Spleen (tissue), 11 donors: ENCODE data around the gene CCDC170. TPM values are rescaled to one million over a fixed set of nuclear protein-coding genes. Genes with fewer than 3 reads are reported as not detected.

Experiments
- DNase-seq: peaks from one replicate; pipeline ENCODE4 v3.0.0-alpha.2; 2020
- H3K27ac ChIP-seq, 8 donors: fragments of 200-600 bp; sonication (generic) in 7 of 8; 1 replicate in 4 of 8; 2 replicates in 4 of 8; pipeline versions ENCODE4 v1.5.0 to v1.8.0; 2016 to 2021; ENCODE audit warnings: inconsistent platforms in 4 of 8, mild to moderate bottlenecking in 4 of 8, moderate library complexity in 1 of 8
- H3K27me3 ChIP-seq, 7 donors: fragments of 200-600 bp; sonication (generic) in 6 of 7; replicated peaks in 1 of 7; 1 replicate in 4 of 7; 2 replicates in 3 of 7; pipeline versions ENCODE4 v1.5.0 to v1.8.0; 2016 to 2021; ENCODE audit warnings: inconsistent platforms in 3 of 7, mild to moderate bottlenecking in 1 of 7
- H3K36me3 ChIP-seq, 6 donors: fragments of 200-600 bp; sonication (generic) in 5 of 6; 1 replicate in 4 of 6; 2 replicates in 2 of 6; pipeline versions ENCODE4 v1.5.0 to v1.8.0; 2016 to 2021; ENCODE audit warnings: inconsistent platforms in 2 of 6
- H3K4me1 ChIP-seq, 6 donors: fragments of 200-600 bp; sonication (generic) in 5 of 6; 1 replicate in 3 of 6; 2 replicates in 3 of 6; pipeline versions ENCODE4 v1.5.0 to v1.8.0; 2016 to 2021; ENCODE audit warnings: inconsistent platforms in 3 of 6
- H3K4me3 ChIP-seq, 8 donors: fragments of 200-600 bp; sonication (generic) in 7 of 8; 1 replicate in 4 of 8; 2 replicates in 4 of 8; pipeline versions ENCODE4 v1.5.0 to v1.8.0; 2016 to 2021; ENCODE audit warnings: inconsistent platforms in 4 of 8, mild to moderate bottlenecking in 4 of 8, moderate library complexity in 2 of 8
- H3K9me3 ChIP-seq, 8 donors: fragments of 200-600 bp; sonication (generic) in 7 of 8; 1 replicate in 4 of 8; 2 replicates in 4 of 8; pipeline versions ENCODE4 v1.5.0 to v1.8.0; 2016 to 2021; ENCODE audit warnings: inconsistent platforms in 4 of 8
- CTCF ChIP-seq, 11 experiments: fragments of 200-600 bp in 7 of 11; fragments of 450-650 bp in 4 of 11; sonication (generic) in 4 of 11; IDR thresholded peaks in 8 of 11; conservative IDR thresholded peaks in 3 of 11; 1 replicate in 7 of 11; 2 replicates in 4 of 11; pipeline versions ENCODE4 v1.4.0 to v1.8.0; 2016 to 2021; ENCODE audit warnings: antibody characterized with exemption in 11 of 11, inconsistent platforms in 4 of 11, mild to moderate bottlenecking in 1 of 11
- POLR2A ChIP-seq, 3 donors: fragments of 450-650 bp; IDR thresholded peaks; one replicate each; pipeline ENCODE4 v1.5.1; 2017; ENCODE audit warnings: antibody characterized with exemption in 3 of 3, mild to moderate bottlenecking in 1 of 3
- POLR2AphosphoS5 ChIP-seq, 3 donors: sonication (generic); formaldehyde crosslinking; IDR thresholded peaks; one replicate each; pipeline ENCODE4 v1.5.1; 2017; ENCODE audit warnings: antibody characterized with exemption in 3 of 3
- WGBS, 5 donors: extraction: QIAGEN DNeasy Blood & Tissue Kit in 3 of 5; methylation state at CpG; one replicate each; pipeline versions ENCODE4 v1.1.5 to v1.1.7; 2013 to 2018; 5-methylcytosine and 5-hydroxymethylcytosine counted together
- intact Hi-C: fragments of 100-400 bp; cut with DNase I; formaldehyde crosslinking; loops from one replicate; pipeline ENCODE4 v1.15.0; 2023; ENCODE audit warnings: low total_unique reads
- polyA plus RNA-seq, 3 donors: library from polyadenylated mRNA; stranded (reverse); fragments of 200-250 nt; gene quantifications; one replicate each; pipeline ENCODE4 v1.2.1, GENCODE V29; 2013
- small RNA-seq, 4 donors: library from RNA; depleted of rRNA; stranded (forward); fragments of <200 nt; gene quantifications; one replicate each; pipeline ENCODE3, GENCODE V24; 2016
- total RNA-seq, 7 donors: library from RNA; depleted of rRNA in 3 of 7; stranded (reverse); fragments of >200 nt in 3 of 7; fragmentation: NEBNext Ultra II Directional in 4 of 7; extraction: Animal tissue kit (Norgen Biotek cat#: 25700) in 4 of 7; gene quantifications; one replicate each; pipeline versions ENCODE4 v1.1.0 to v1.2.1, GENCODE V29; 2016 to 2021
- donor health status: healthy with polysubstance abuse.
- donor health status: DM: no; HTN: no; CAD: no; lungs with moderate emphysema.
- donor health status: DM: no; HTN: no; CAD: no.
- donor health status: Bipolar disorder and iron deficiency.
- donor health status: healthy.
- donor health status: DM: no; HTN: no; CAD: no.
- donor health status: DM: yes; HTN: yes; CAD: no.

CCDC170 gene
- total and polyA plus RNA-seq, 10 donors: 0.49 to 4.3 (median 2.2) TPM

- Histone ChIP-seq H3K27ac (no peak overlapping the region), H3K4me3 (no peak overlapping the region), H3K36me3 (no peaks in the 10 kb centered on the region), H3K9me3 (no peaks in the 10 kb centered on the region), H3K4me1 (no peaks in the 10 kb centered on the region), H3K27me3 (no peaks in the 10 kb centered on the region)
- no peak for DNase-seq
- 79 to 96% (median 86%) methylated on average over 3 of the region's 3 CpGs for WGBS, 5 donors
- TF ChIP-seq POLR2AphosphoS5 (IDR thresholded peaks at IDR 0.05) (no peak), POLR2A (IDR thresholded peaks at IDR 0.05) (no peak), CTCF (IDR thresholded peaks at IDR 0.05 in 8 of 11, conservative IDR thresholded peaks at IDR 0.05 in 3 of 11) (no peak)
- intact Hi-C loops: no loop called here
These were observed 175.4 kb downstream of the CCDC170 start for GRCh38 chr6:151669208-151669560.

GRCh38 chr6:151670116-151670515, 176.3 kb downstream of the CCDC170 start:
- intact Hi-C loops: loop anchor here (10.0 kb wide), 1 partner anchor 605 kb away; no protein-coding TSS in a partner anchor
- Histone ChIP-seq H3K4me1 (peaks cover 0 to under 1% (median 0%) of the 10 kb centered on the region in 6 donors), H3K27ac (no peak overlapping the region), H3K36me3 (no peaks in the 10 kb centered on the region), H3K9me3 (no peaks in the 10 kb centered on the region), H3K4me3 (no peak overlapping the region), H3K27me3 (no peaks in the 10 kb centered on the region)
- no peak for TF ChIP-seq POLR2A (IDR thresholded peaks at IDR 0.05)
- TF ChIP-seq POLR2AphosphoS5 (IDR thresholded peaks at IDR 0.05): no peak
- no peak for TF ChIP-seq CTCF (IDR thresholded peaks at IDR 0.05 in 8 of 11, conservative IDR thresholded peaks at IDR 0.05 in 3 of 11)
- DNase-seq: no peak
- WGBS, 5 donors: 83 to 92% (median 87%) methylated on average over 8 of the region's 8 CpGs

Small RNAs within 50 kb of the gene (small RNA-seq; reads per million reads assigned to genes)
- 0 reads per million in 4 donors for gene RNU6-813P

Other genes starting within 250 kb of the CCDC170 start
- 10 to 100 TPM; 13.2 to 19.1 (median 14.8) TPM for gene ZBTB2, start 102.5 kb upstream of the CCDC170 start, total RNA-seq
- gene ZBTB2, start 102.5 kb upstream of the CCDC170 start, polyA plus RNA-seq: 10 to 100 TPM; 11.0 to 11.4 (median 11.3) TPM
- 10 to 100 TPM; 12.6 to 23.2 (median 17.0) TPM for gene RMND1, start 41.9 kb upstream of the CCDC170 start, total RNA-seq
- gene RMND1, start 41.9 kb upstream of the CCDC170 start, polyA plus RNA-seq: 10 to 100 TPM; 11.7 to 13.4 (median 13.1) TPM